H1 (cell line): ENCODE measurements around the gene CYP46A1. TPM values are rescaled to one million over a fixed set of nuclear protein-coding genes. Genes with fewer than 3 reads are reported as not detected.

Experiments used
- CTCF ChIA-PET: fragments of 300-600 bp; sonication (Branson Sonifier 250); formaldehyde crosslinking; loops from one replicate; lab custom pipeline; 2021; ENCODE audit not compliant: partially characterized antibody; lab: Charles Lee
- POLR2A ChIA-PET: fragments of 300-600 bp; sonication (Branson Sonifier 250); formaldehyde crosslinking; loops from one replicate; lab custom pipeline; 2021; ENCODE audit warnings: inconsistent platforms; ENCODE audit not compliant: partially characterized antibody; lab: Charles Lee
- DNase-seq, 2 experiments: peaks; one replicate each; pipeline versions ENCODE4 v3.0.0 to v3.0.0-alpha.2; 2010 to 2022; ENCODE audit warnings: low spot score in 2 of 2, low read depth in 1 of 2, mixed read lengths in 1 of 2
- FAIRE-seq: peaks from 2 replicates; lab custom pipeline; 2011; peaks lifted over from hg19 to GRCh38; lab: Jason Lieb, UNC
- H2AFZ ChIP-seq: 2 replicates; pipeline ENCODE4 v1.8.1; 2012; ENCODE audit warnings: low read length, inconsistent platforms
- H2AK5ac ChIP-seq: 2 replicates; pipeline ENCODE4 v1.6.1; 2013; ENCODE audit warnings: low read depth, low read length
- H2BK120ac ChIP-seq: replicated peaks from 2 replicates; pipeline ENCODE3; 2013; ENCODE audit warnings: low read depth, low read length, inconsistent platforms
- H2BK12ac ChIP-seq: 2 replicates; pipeline ENCODE4 v1.6.1; 2013; ENCODE audit warnings: low read depth, low read length
- H2BK15ac ChIP-seq: 2 replicates; pipeline ENCODE4 v1.6.1; 2013; ENCODE audit warnings: low read length
- H2BK20ac ChIP-seq: 2 replicates; pipeline ENCODE4 v1.6.1; 2013; ENCODE audit warnings: low read length
- H2BK5ac ChIP-seq: 2 replicates; pipeline ENCODE4 v1.6.1; 2013; ENCODE audit warnings: low read depth, low read length
- H3K14ac ChIP-seq: 2 replicates; pipeline ENCODE4 v1.6.1; 2013; ENCODE audit warnings: inconsistent platforms; ENCODE audit not compliant: insufficient read length
- H3K18ac ChIP-seq: 2 replicates; pipeline ENCODE4 v1.6.1; 2013; ENCODE audit warnings: low read length; ENCODE audit errors: extremely low read depth
- H3K23ac ChIP-seq: 2 replicates; pipeline ENCODE4 v1.6.1; 2013; ENCODE audit warnings: inconsistent platforms; ENCODE audit not compliant: insufficient read length
- H3K23me2 ChIP-seq: 2 replicates; pipeline ENCODE4 v1.6.1; 2013; ENCODE audit warnings: low read depth, low read length
- H3K27ac ChIP-seq: 2 replicates; pipeline ENCODE4 v1.6.1; 2011; ENCODE audit warnings: low read depth, low read length, inconsistent platforms
- H3K27me3 ChIP-seq, 4 experiments: replicated peaks in 1 of 4; 1 replicate in 1 of 4; 2 replicates in 3 of 4; pipeline versions ENCODE4 v1.6.1 to v1.8.1; 2011 to 2013; ENCODE audit warnings: low read length in 3 of 4, mild to moderate bottlenecking in 3 of 4, inconsistent platforms in 2 of 4, mixed read lengths in 2 of 4, moderate library complexity in 1 of 4; ENCODE audit not compliant: control insufficient read depth in 3 of 4, insufficient read depth in 3 of 4; ENCODE audit errors: extremely low read depth in 1 of 4
- H3K36me3 ChIP-seq, 4 experiments: 2 replicates each; pipeline versions ENCODE4 v1.6.1 to v1.8.1; 2011 to 2013; ENCODE audit warnings: mild to moderate bottlenecking in 4 of 4, low read length in 3 of 4, moderate library complexity in 2 of 4, control low read depth in 1 of 4, inconsistent platforms in 1 of 4; ENCODE audit not compliant: insufficient read depth in 4 of 4, control insufficient read depth in 2 of 4
- H3K4ac ChIP-seq: replicated peaks from 2 replicates; pipeline ENCODE3; 2013; ENCODE audit warnings: low read length, low read depth, mixed read lengths, inconsistent platforms; ENCODE audit not compliant: insufficient read length
- H3K4me1 ChIP-seq, 4 experiments: replicated peaks in 1 of 4; 1 replicate in 1 of 4; 2 replicates in 3 of 4; pipeline versions ENCODE4 v1.6.1 to v1.8.1; 2011 to 2013; ENCODE audit warnings: low read length in 3 of 4, inconsistent platforms in 2 of 4, mixed read lengths in 1 of 4; ENCODE audit not compliant: insufficient read depth in 4 of 4, control insufficient read depth in 3 of 4
- H3K4me2 ChIP-seq, 2 experiments: 2 replicates each; pipeline versions ENCODE4 v1.6.1 to v1.8.1; 2011 to 2013; ENCODE audit warnings: low read depth in 2 of 2, low read length in 2 of 2, control low read depth in 1 of 2, inconsistent platforms in 1 of 2, mild to moderate bottlenecking in 1 of 2; ENCODE audit not compliant: insufficient read depth in 1 of 2
- H3K4me3 ChIP-seq, 4 experiments: fragments of 200-600, 300-600 bp in 1 of 4; sonication (generic), shearing (Covaris generic), sonication (Bioruptor Twin) in 1 of 4; 2 replicates each; pipeline versions ENCODE4 v1.5.1 to v1.8.1; 2011 to 2016; ENCODE audit warnings: low read length in 4 of 4, low read depth in 3 of 4, control low read depth in 2 of 4, inconsistent platforms in 2 of 4, mild to moderate bottlenecking in 2 of 4, mixed read lengths in 1 of 4, moderate library complexity in 1 of 4; ENCODE audit not compliant: insufficient read depth in 2 of 4; ENCODE audit errors: extremely low read depth in 1 of 4
- H3K56ac ChIP-seq: replicated peaks from 2 replicates; pipeline ENCODE3; 2013; ENCODE audit warnings: low read depth, mild to moderate bottlenecking, mixed read lengths, low read length, inconsistent platforms; ENCODE audit not compliant: insufficient read length
- H3K79me1 ChIP-seq: 2 replicates; pipeline ENCODE4 v1.6.1; 2013; ENCODE audit warnings: low read depth, low read length, control low read depth
- H3K79me2 ChIP-seq, 2 experiments: 2 replicates each; pipeline versions ENCODE4 v1.6.1 to v1.8.1; 2012 to 2013; ENCODE audit warnings: low read length in 2 of 2, mild to moderate bottlenecking in 2 of 2, inconsistent platforms in 1 of 2; ENCODE audit not compliant: insufficient read depth in 2 of 2, control insufficient read depth in 1 of 2
- H3K9ac ChIP-seq, 4 experiments: replicated peaks in 1 of 4; 1 replicate in 1 of 4; 2 replicates in 3 of 4; pipeline versions ENCODE4 v1.6.1 to v1.8.1; 2011 to 2013; ENCODE audit warnings: low read depth in 3 of 4, low read length in 3 of 4, control low read depth in 2 of 4, mild to moderate bottlenecking in 2 of 4, moderate library complexity in 2 of 4, inconsistent platforms in 1 of 4; ENCODE audit errors: extremely low read depth in 1 of 4
- H3K9me3 ChIP-seq, 2 experiments: 2 replicates each; pipeline versions ENCODE4 v1.6.1 to v1.8.1; 2012 to 2013; ENCODE audit warnings: mild to moderate bottlenecking in 2 of 2, moderate library complexity in 2 of 2, control low read depth in 1 of 2, inconsistent platforms in 1 of 2, low read depth in 1 of 2, low read length in 1 of 2, mixed read lengths in 1 of 2; ENCODE audit not compliant: insufficient read depth in 2 of 2
- H4K20me1 ChIP-seq, 2 experiments: replicated peaks in 1 of 2; 2 replicates each; pipeline versions ENCODE3 to v1.8.1; 2011 to 2013; ENCODE audit warnings: inconsistent platforms in 2 of 2, low read length in 2 of 2, mild to moderate bottlenecking in 1 of 2; ENCODE audit not compliant: insufficient read depth in 2 of 2, control insufficient read depth in 1 of 2
- H4K5ac ChIP-seq: 2 replicates; pipeline ENCODE4 v1.6.1; 2013; ENCODE audit warnings: low read length, low read depth, mixed read lengths, inconsistent platforms; ENCODE audit not compliant: insufficient read length
- H4K8ac ChIP-seq: 2 replicates; pipeline ENCODE4 v1.8.0; 2013; ENCODE audit warnings: mild to moderate bottlenecking, moderate library complexity, low read length, inconsistent platforms; ENCODE audit not compliant: insufficient read depth; ENCODE audit errors: extremely low read depth
- H4K91ac ChIP-seq: replicated peaks from 2 replicates; pipeline ENCODE3; 2013; ENCODE audit warnings: low read length, mixed read lengths, inconsistent platforms; ENCODE audit not compliant: insufficient read length
- CBX8 ChIP-seq: fragments of 300-800, 300-1000 bp; sonication (generic); IDR thresholded peaks from 2 replicates; pipeline ENCODE4 v1.7.1; 2016; ENCODE audit warnings: low read depth, low read length, borderline replicate concordance
- CEBPB ChIP-seq: IDR thresholded peaks from 2 replicates; pipeline ENCODE4 v1.6.1; 2012; ENCODE audit warnings: low read depth, low read length
- KDM1A ChIP-seq: fragments of 200-600, 300-600 bp; sonication (generic); IDR thresholded peaks from 2 replicates; pipeline ENCODE4 v1.7.1; 2016; ENCODE audit warnings: mild to moderate bottlenecking, low read length, borderline replicate concordance
- NANOG ChIP-seq: IDR thresholded peaks from 2 replicates; pipeline ENCODE4 v1.6.1; 2011; ENCODE audit warnings: low read length, low read depth, mild to moderate bottlenecking, inconsistent platforms; ENCODE audit not compliant: insufficient read depth, poor library complexity, severe bottlenecking
- SIRT6 ChIP-seq: IDR thresholded peaks from one replicate; pipeline ENCODE4 v1.7.1; 2012; ENCODE audit warnings: low read length, inconsistent platforms
- SIX5 ChIP-seq: IDR thresholded peaks from 2 replicates; pipeline ENCODE4 v1.6.1; 2011; ENCODE audit warnings: mild to moderate bottlenecking, low read depth, low read length
- SP1 ChIP-seq: IDR thresholded peaks from 2 replicates; pipeline ENCODE4 v1.6.1; 2011; ENCODE audit warnings: low read depth, low read length
- SRF ChIP-seq: IDR thresholded peaks from 2 replicates; pipeline ENCODE4 v1.6.1; 2011; ENCODE audit warnings: mild to moderate bottlenecking, low read depth, low read length, moderate library complexity
- TBP ChIP-seq: IDR thresholded peaks from 2 replicates; pipeline ENCODE4 v1.6.1; 2011; ENCODE audit warnings: low read depth, low read length, improper control_type of control experiment
- WGBS, 2 experiments: shearing (Covaris generic) in 1 of 2; methylation state at CpG; one replicate each; pipeline versions ENCODE4 v1.1.6 to v1.1.7; 2013 to 2015; ENCODE audit warnings: low lambda C conversion rate in 2 of 2, mixed read lengths in 2 of 2, inconsistent platforms in 1 of 2, low coverage in 1 of 2, missing lambda C conversion rate in 1 of 2; ENCODE audit not compliant: insufficient replicate concordance in 2 of 2, insufficient coverage in 1 of 2, insufficient read length in 1 of 2; ENCODE audit errors: extremely low coverage in 1 of 2, missing lambda C conversion rate in 1 of 2; 5-methylcytosine and 5-hydroxymethylcytosine counted together
- polyA plus RNA-seq, 7 experiments: library from polyadenylated mRNA; depleted of rRNA in 3 of 7; stranded (reverse) in 5 of 7; unstranded in 2 of 7; fragments of >200 nt in 5 of 7; fragments of 200-250 nt in 2 of 7; gene quantifications; 1 replicate in 5 of 7; 2 replicates in 1 of 7; 4 replicates in 1 of 7; pipeline versions ENCODE4 v1.2.1 to v1.2.3, GENCODE V29; 2011 to 2013; ENCODE audit warnings: missing spikeins in 2 of 7, mixed read lengths in 2 of 7
- total RNA-seq: library from RNA; stranded (reverse); fragmentation: NEBNext Ultra II Directional; extraction: Animal tissue kit (Norgen Biotek cat#: 25700); gene quantifications from 2 replicates; pipeline ENCODE4 v1.2.1, GENCODE V29; 2021

The CYP46A1 gene
- total and polyA plus RNA-seq, 2 of the 8 experiments (the other 6 are each of a cell fraction or from before 2014, with no cell fraction given), result 0.41 to 1.3 TPM

DNA sequence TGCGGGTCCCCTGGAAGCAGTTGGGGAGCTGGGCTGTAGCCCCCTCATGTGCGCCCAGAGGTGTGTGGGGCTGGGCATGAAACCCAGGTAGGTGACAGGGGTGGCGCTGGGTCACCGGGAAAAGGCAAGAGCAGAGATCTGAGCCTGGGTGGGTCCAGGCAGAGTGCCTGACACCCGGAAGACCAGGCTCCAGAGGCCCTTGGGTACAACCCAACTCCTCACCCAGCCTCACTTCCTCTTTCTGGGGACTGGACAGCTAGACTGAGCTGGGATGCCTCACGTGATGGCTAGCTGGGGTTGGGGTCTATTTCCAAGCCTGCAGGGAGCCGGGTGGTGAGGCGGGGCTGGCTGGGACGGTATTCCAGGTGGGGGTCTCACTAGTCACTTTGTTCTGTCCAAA, 16.3 kb upstream of the CYP46A1 start:
- Histone ChIP-seq H3K9me3 (no peaks in the 10 kb centered on the region), H2BK15ac (no peak overlapping the region), H4K8ac (no peak overlapping the region; the same call in 1 of the 2 replicates), H3K9ac (no peak overlapping the region), H3K4ac (no peak overlapping the region), H2AFZ (no peak overlapping the region), H2BK120ac (no peak overlapping the region), H3K36me3 (no peaks in the 10 kb centered on the region), H3K79me2 (no peaks in the 10 kb centered on the region), H3K4me2 (no peak overlapping the region), H2BK20ac (no peak overlapping the region), H2AK5ac (peak overlapping the region; percentile 88; the same call in 1 of the 2 replicates), H3K27me3 (no peaks in the 10 kb centered on the region), H3K23me2 (no peaks in the 10 kb centered on the region), H4K91ac (no peak overlapping the region), H3K56ac (no peak overlapping the region), H3K23ac (no peak overlapping the region), H3K4me3 (no peak overlapping the region), H3K18ac (no peak overlapping the region; the same call in 1 of the 2 replicates), H3K14ac (no peak overlapping the region), H3K79me1 (no peaks in the 10 kb centered on the region), H4K20me1 (no peaks in the 10 kb centered on the region), H3K27ac (no peak overlapping the region), H2BK5ac (peak overlapping the region; percentile 52; the same call in 1 of the 2 replicates), H4K5ac (no peak overlapping the region), H3K4me1 (peaks cover 21 to 46% (median 33%) of the 10 kb centered on the region in 4 experiments), H2BK12ac (0 out of 2 replicates have a peak overlapping the region, but pooled peaks have one; percentile 55)
- WGBS, 2 experiments, result 90% methylated on average over 7 of the region's 9 CpGs; no CpG with 5 or more reads in 1 of the 2 experiments
- CTCF ChIA-PET, result interaction anchor here (1.0 to 4.2 kb wide), 11 partner anchors 11 to 105 kb away, joined by 3 to 26 read pairs (median 5); partner anchors contain the start of genes CYP46A1 and HHIPL1
- POLR2A ChIA-PET, result interaction anchor here (1.3 kb wide), 2 partner anchors 10 to 16 kb away, joined by 3 to 4 read pairs; partner anchors contain the start of gene CYP46A1
- DNase-seq, result no peak
- no peak for FAIRE-seq
- no peak for TF ChIP-seq CBX8
- TF ChIP-seq TBP, result no peak
- TF ChIP-seq KDM1A, result no peak
- no peak for TF ChIP-seq NANOG
- no peak for TF ChIP-seq SRF
- TF ChIP-seq SIRT6, result no peak
- TF ChIP-seq SIX5, result no peak
- TF ChIP-seq CEBPB, result no peak
- TF ChIP-seq SP1, result no peak
